HepG2 (cell line): ENCODE measurements around the gene MTOR. TPM values are rescaled to one million over a fixed set of nuclear protein-coding genes. Genes with fewer than 3 reads are reported as not detected.

Experiments used
- ARNT2 ChIP-seq: sonication (generic); formaldehyde crosslinking; IDR thresholded peaks from 2 replicates; pipeline ENCODE4 v1.8.0; 2022; ENCODE audit warnings: mild to moderate bottlenecking, low read depth, missing genetic modification reagents, moderate library complexity
- CBFB ChIP-seq: sonication (generic); formaldehyde crosslinking; IDR thresholded peaks from 2 replicates; pipeline ENCODE4 v1.4.0; 2020; ENCODE audit warnings: missing genetic modification reagents
- DNMT3B ChIP-seq: conservative IDR thresholded peaks from 2 replicates; pipeline ENCODE4 v1.6.1; 2016; ENCODE audit warnings: missing biosample characterization, control low read depth
- ESRRA ChIP-seq: sonication (generic); formaldehyde crosslinking; IDR thresholded peaks from 2 replicates; pipeline ENCODE4 v1.5.1; 2020; ENCODE audit warnings: mild to moderate bottlenecking, low read depth, missing genetic modification reagents
- IKZF4 ChIP-seq: sonication (generic); formaldehyde crosslinking; IDR thresholded peaks from 2 replicates; pipeline ENCODE4 v1.5.1; 2020; ENCODE audit warnings: borderline replicate concordance, mild to moderate bottlenecking, low read depth, missing genetic modification reagents; ENCODE audit errors: not compliant biosample characterization
- MATR3 ChIP-seq: sonication (generic); formaldehyde crosslinking; IDR thresholded peaks from 2 replicates; pipeline ENCODE4 v1.4.0; 2020; ENCODE audit warnings: missing genetic modification reagents
- MEF2D ChIP-seq: sonication (generic); formaldehyde crosslinking; IDR thresholded peaks from 2 replicates; pipeline ENCODE4 v1.5.1; 2020; ENCODE audit warnings: mild to moderate bottlenecking, missing genetic modification reagents
- PBX2 ChIP-seq: IDR thresholded peaks from 2 replicates; pipeline ENCODE4 v1.6.1; 2016; ENCODE audit warnings: control low read depth
- PCBP1 ChIP-seq: fragments of 200-400 bp; formaldehyde crosslinking; IDR thresholded peaks from 2 replicates; pipeline ENCODE4 v1.6.1; 2017; ENCODE audit warnings: mild to moderate bottlenecking, low read depth, low read length, borderline replicate concordance
- PREB ChIP-seq: sonication (generic); formaldehyde crosslinking; IDR thresholded peaks from 2 replicates; pipeline ENCODE4 v1.4.0; 2020; ENCODE audit warnings: missing genetic modification reagents
- RAD21 ChIP-seq: fragments of 450-650 bp; formaldehyde crosslinking; IDR thresholded peaks from 2 replicates; pipeline ENCODE4 v1.5.0; 2020; ENCODE audit warnings: mild to moderate bottlenecking
- SAP130 ChIP-seq: IDR thresholded peaks from 2 replicates; pipeline ENCODE4 v1.6.1; 2016; ENCODE audit warnings: low read depth
- SMYD3 ChIP-seq: sonication (generic); formaldehyde crosslinking; IDR thresholded peaks from 2 replicates; pipeline ENCODE4 v1.8.1; 2023; ENCODE audit warnings: mild to moderate bottlenecking, missing genetic modification reagents
- SRY ChIP-seq: sonication (generic); formaldehyde crosslinking; IDR thresholded peaks from 2 replicates; pipeline ENCODE4 v1.8.0; 2022; ENCODE audit warnings: mild to moderate bottlenecking, missing genetic modification reagents
- TFAP4 ChIP-seq: sonication (generic); IDR thresholded peaks from 2 replicates; pipeline ENCODE4 v1.6.1; 2016; ENCODE audit warnings: low read depth, borderline replicate concordance
- TOPORS ChIP-seq: sonication (generic); formaldehyde crosslinking; IDR thresholded peaks from 2 replicates; pipeline ENCODE4 v1.8.0; 2023; ENCODE audit warnings: mild to moderate bottlenecking, missing genetic modification reagents
- ZBTB21 ChIP-seq: sonication (generic); formaldehyde crosslinking; IDR thresholded peaks from 2 replicates; pipeline ENCODE4 v1.4.0; 2020; ENCODE audit warnings: missing genetic modification reagents
- ZBTB33 ChIP-seq: sonication (generic); formaldehyde crosslinking; IDR thresholded peaks from 2 replicates; pipeline ENCODE4 v1.4.0; 2020; ENCODE audit warnings: missing genetic modification reagents
- ZFP62 ChIP-seq: sonication (generic); formaldehyde crosslinking; IDR thresholded peaks from 2 replicates; pipeline ENCODE4 v1.4.0; 2020; ENCODE audit warnings: missing genetic modification reagents
- ZIK1 ChIP-seq: sonication (generic); formaldehyde crosslinking; IDR thresholded peaks from 2 replicates; pipeline ENCODE4 v1.5.0; 2020; ENCODE audit warnings: mild to moderate bottlenecking, low read depth, missing genetic modification reagents, borderline replicate concordance
- ZMAT3 ChIP-seq: sonication (generic); formaldehyde crosslinking; conservative IDR thresholded peaks from 2 replicates; pipeline ENCODE4 v1.7.0; 2021; ENCODE audit warnings: missing genetic modification reagents
- ZNF12 ChIP-seq: sonication (generic); formaldehyde crosslinking; IDR thresholded peaks from 2 replicates; pipeline ENCODE4 v1.5.0; 2020; ENCODE audit warnings: missing genetic modification reagents
- ZNF136 ChIP-seq: sonication (generic); formaldehyde crosslinking; IDR thresholded peaks from 2 replicates; pipeline ENCODE4 v1.8.1; 2022; ENCODE audit warnings: low read depth, mild to moderate bottlenecking, moderate library complexity, missing genetic modification reagents
- ZNF34 ChIP-seq: sonication (generic); formaldehyde crosslinking; IDR thresholded peaks from 2 replicates; pipeline ENCODE4 v1.4.0; 2020; ENCODE audit warnings: mild to moderate bottlenecking, missing genetic modification reagents, borderline replicate concordance
- ZNF549 ChIP-seq: sonication (generic); formaldehyde crosslinking; IDR thresholded peaks from 2 replicates; pipeline ENCODE4 v1.5.0; 2020; ENCODE audit warnings: missing genetic modification reagents
- ZNF740 ChIP-seq: sonication (generic); formaldehyde crosslinking; IDR thresholded peaks from 2 replicates; pipeline ENCODE4 v1.4.0; 2020; ENCODE audit warnings: missing genetic modification reagents
- polyA plus RNA-seq, 8 experiments: library from polyadenylated mRNA; depleted of rRNA in 3 of 8; stranded (reverse) in 7 of 8; unstranded in 1 of 8; fragments of >200 nt; fragmentation: Illumina TruSeq in 4 of 8; extraction: Trizol in 4 of 8; gene quantifications; 2 replicates each; pipeline versions ENCODE4 v1.2.1 to v1.2.3, GENCODE V29; 2011 to 2016; ENCODE audit warnings: low read depth in 4 of 8, missing spikeins in 1 of 8, mixed read lengths in 1 of 8; ENCODE audit not compliant: insufficient read depth in 1 of 8
- total RNA-seq, 5 experiments: library from RNA; depleted of rRNA; stranded (reverse); fragments of >200 nt; fragmentation: Illumina TruSeq; extraction: Trizol; gene quantifications; 2 replicates each; pipeline ENCODE4 v1.2.3, GENCODE V29; 2016; ENCODE audit warnings: low read depth in 1 of 5

MTOR gene
- total and polyA plus RNA-seq, 2 of the 13 experiments (the other 11 are each of a cell fraction or from before 2014, with no cell fraction given), result 24.6 to 34.6 TPM

GRCh38 chr1:11262171-11263049 lies at the start of gene MTOR (continued):
- TF ChIP-seq ZBTB33 (peak; percentile 54; the same call in 1 of the 2 replicates), ARNT2 (CRISPR knock-in tag) (no peak), ZNF740 (CRISPR knock-in tag) (no peak), SRY (no peak), RAD21 (CRISPR knock-in tag) (no peak), MEF2D (peak; percentile 63), ZMAT3 (CRISPR knock-in tag) (no peak; the same call in 1 of the 2 replicates), ESRRA (CRISPR knock-in tag) (peak; percentile 50; the same call in 1 of the 2 replicates), TOPORS (CRISPR knock-in tag) (no peak), TFAP4 (no peak), ZNF549 (CRISPR knock-in tag) (no peak), PCBP1 (no peak), ZFP62 (no peak), SMYD3 (no peak), ZNF12 (CRISPR knock-in tag) (no peak), CBFB (CRISPR knock-in tag) (peak; percentile 55), ZNF34 (no peak), ZBTB21 (CRISPR knock-in tag) (no peak), PBX2 (peak; percentile 95), MATR3 (CRISPR knock-in tag) (no peak), PREB (CRISPR knock-in tag) (no peak), SAP130 (CRISPR knock-in tag) (peak; percentile 91), ZNF136 (CRISPR knock-in tag) (no peak), DNMT3B (CRISPR knock-in tag) (peak; percentile 49; the same call in 1 of the 2 replicates), IKZF4 (CRISPR knock-in tag) (no peak), ZIK1 (CRISPR knock-in tag) (no peak)
